HepG2 (cell line): ENCODE data around the gene ADAMTSL4. TPM values are rescaled to one million over a fixed set of nuclear protein-coding genes. Genes with fewer than 3 reads are reported as not detected.
A peak's percentile ranks its signal among the peaks of the same experiment; 100 is the strongest.

Source experiments
- AHR ChIP-seq: IDR thresholded peaks from 2 replicates; pipeline ENCODE4 v1.6.1; 2018; ENCODE audit warnings: missing genetic modification reagents, missing compliant biosample characterization
- ARID4A ChIP-seq: sonication (generic); formaldehyde crosslinking; IDR thresholded peaks from 2 replicates; pipeline ENCODE4 v1.5.0; 2020; ENCODE audit warnings: mild to moderate bottlenecking, missing genetic modification reagents, borderline replicate concordance
- CREB1 ChIP-seq, 2 experiments: fragments of 450-650 bp in 1 of 2; IDR thresholded peaks; 2 replicates each; pipeline ENCODE4 v1.6.1; 2016 to 2017; ENCODE audit warnings: control low read depth in 1 of 2, mild to moderate bottlenecking in 1 of 2, missing compliant biosample characterization in 1 of 2, missing genetic modification characterization in 1 of 2
- DNMT3B ChIP-seq: conservative IDR thresholded peaks from 2 replicates; pipeline ENCODE4 v1.6.1; 2016; ENCODE audit warnings: missing biosample characterization, control low read depth
- GATA4 ChIP-seq: sonication (generic); IDR thresholded peaks from 2 replicates; pipeline ENCODE4 v1.6.1; 2016; ENCODE audit warnings: antibody characterized with exemption, low read depth, borderline replicate concordance
- HDAC6 ChIP-seq: fragments of 200-600 bp; sonication (generic); IDR thresholded peaks from 2 replicates; pipeline ENCODE4 v1.7.0; 2017; ENCODE audit warnings: mild to moderate bottlenecking, antibody characterized with exemption, low read length, low read depth
- KAT8 ChIP-seq: IDR thresholded peaks from 2 replicates; pipeline ENCODE4 v1.6.1; 2016; ENCODE audit warnings: missing genetic modification reagents, missing compliant biosample characterization
- PCBP1 ChIP-seq: fragments of 200-400 bp; formaldehyde crosslinking; IDR thresholded peaks from 2 replicates; pipeline ENCODE4 v1.6.1; 2017; ENCODE audit warnings: mild to moderate bottlenecking, low read depth, low read length, borderline replicate concordance
- PRPF4 ChIP-seq: fragments of 200-400 bp; formaldehyde crosslinking; IDR thresholded peaks from 2 replicates; pipeline ENCODE4 v1.6.1; 2016; ENCODE audit warnings: low read length, low read depth; ENCODE audit not compliant: poor library complexity, severe bottlenecking
- SYNCRIP ChIP-seq: fragments of 200-400 bp; formaldehyde crosslinking; IDR thresholded peaks from 2 replicates; pipeline ENCODE4 v1.6.1; 2018; ENCODE audit warnings: mild to moderate bottlenecking, low read depth, low read length; ENCODE audit not compliant: insufficient read depth
- TFAP4 ChIP-seq: sonication (generic); IDR thresholded peaks from 2 replicates; pipeline ENCODE4 v1.6.1; 2016; ENCODE audit warnings: low read depth, borderline replicate concordance
- ZBTB14 ChIP-seq: sonication (generic); formaldehyde crosslinking; IDR thresholded peaks from 2 replicates; pipeline ENCODE4 v1.4.0; 2020; ENCODE audit warnings: missing genetic modification reagents
- ZBTB4 ChIP-seq: sonication (generic); formaldehyde crosslinking; IDR thresholded peaks from 2 replicates; pipeline ENCODE4 v1.4.0; 2020; ENCODE audit warnings: missing genetic modification reagents, mild to moderate bottlenecking, borderline replicate concordance
- ZGPAT ChIP-seq: IDR thresholded peaks from 2 replicates; pipeline ENCODE4 v1.6.1; 2016; ENCODE audit warnings: mild to moderate bottlenecking
- ZNF607 ChIP-seq: sonication (generic); formaldehyde crosslinking; IDR thresholded peaks from 2 replicates; pipeline ENCODE4 v1.5.1; 2020; ENCODE audit warnings: missing genetic modification reagents, mild to moderate bottlenecking, borderline replicate concordance
- ZNF816 ChIP-seq: sonication (generic); formaldehyde crosslinking; IDR thresholded peaks from 2 replicates; pipeline ENCODE4 v1.8.0; 2022; ENCODE audit warnings: missing genetic modification reagents, mild to moderate bottlenecking, borderline replicate concordance
- ZNF850 ChIP-seq: sonication (generic); formaldehyde crosslinking; conservative IDR thresholded peaks from 2 replicates; pipeline ENCODE4 v1.9.0; 2021; ENCODE audit warnings: mild to moderate bottlenecking, missing genetic modification reagents
- polyA plus RNA-seq, 8 experiments: library from polyadenylated mRNA; depleted of rRNA in 3 of 8; stranded (reverse) in 7 of 8; unstranded in 1 of 8; fragments of >200 nt; fragmentation: Illumina TruSeq in 4 of 8; extraction: Trizol in 4 of 8; gene quantifications; 2 replicates each; pipeline versions ENCODE4 v1.2.1 to v1.2.3, GENCODE V29; 2011 to 2016; ENCODE audit warnings: low read depth in 4 of 8, missing spikeins in 1 of 8, mixed read lengths in 1 of 8; ENCODE audit not compliant: insufficient read depth in 1 of 8
- total RNA-seq, 5 experiments: library from RNA; depleted of rRNA; stranded (reverse); fragments of >200 nt; fragmentation: Illumina TruSeq; extraction: Trizol; gene quantifications; 2 replicates each; pipeline ENCODE4 v1.2.3, GENCODE V29; 2016; ENCODE audit warnings: low read depth in 1 of 5

The ADAMTSL4 gene
- total and polyA plus RNA-seq, 2 of the 13 experiments (the other 11 are each of a cell fraction or from before 2014, with no cell fraction given): 3.9 to 16.4 TPM

DNA sequence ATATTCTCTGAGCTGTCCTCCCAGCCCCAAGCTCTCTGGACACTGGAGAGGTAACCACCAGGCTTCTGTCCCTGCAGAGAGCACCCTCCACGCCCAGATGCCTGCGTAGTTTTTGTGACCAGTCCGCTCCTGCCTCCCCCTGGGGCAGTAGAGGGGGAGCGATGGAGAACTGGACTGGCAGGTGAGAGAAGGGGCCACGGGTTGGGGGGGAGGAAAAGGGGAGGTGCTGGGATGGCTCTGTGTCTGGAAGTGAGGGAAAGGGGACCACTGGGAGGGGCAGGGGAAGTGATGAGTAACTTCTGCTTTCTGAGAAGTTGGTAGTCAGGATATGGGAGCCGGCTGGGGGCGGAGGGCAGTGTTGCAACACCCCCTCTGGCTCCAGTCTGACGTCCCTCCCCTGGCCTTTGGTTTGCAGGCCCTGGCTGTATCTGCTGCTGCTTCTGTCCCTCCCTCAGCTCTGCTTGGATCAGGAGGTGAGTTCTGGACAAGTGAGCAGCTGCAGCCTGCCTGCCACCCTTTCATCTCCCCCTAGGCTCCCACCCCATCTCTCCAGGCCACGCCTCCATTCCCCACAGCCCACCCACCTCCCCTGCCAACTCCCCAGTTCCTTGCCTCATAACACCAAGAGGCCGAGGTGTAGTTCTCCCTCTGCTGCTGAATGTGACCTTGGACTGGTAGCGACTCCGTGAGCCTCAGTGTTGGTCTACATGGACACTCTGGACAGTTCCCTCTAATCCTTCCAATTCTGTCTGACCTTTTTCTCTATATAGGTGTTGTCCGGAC is 3.1 kb downstream of the ADAMTSL4 start (continued):
- TF ChIP-seq ZBTB14 (CRISPR knock-in tag) (no peak), HDAC6 (no peak), PCBP1 (no peak), ARID4A (peak; percentile 75; the same call in 1 of the 2 replicates), TFAP4 (peak; percentile 46; the same call in 1 of the 2 replicates), SYNCRIP (no peak), ZNF816 (peak; percentile 78; the same call in 1 of the 2 replicates), ZGPAT (peak; percentile 55; the same call in 1 of the 2 replicates), ZBTB4 (CRISPR knock-in tag) (no peak), KAT8 (CRISPR knock-in tag) (peak; percentile 67), GATA4 (no peak), PRPF4 (no peak), AHR (CRISPR knock-in tag) (no peak), CREB1 (IDR thresholded peaks at IDR 0.05) (no peak), CREB1 (CRISPR knock-in tag; IDR thresholded peaks at IDR 0.05) (no peak), ZNF850 (CRISPR knock-in tag) (no peak), ZNF607 (CRISPR knock-in tag) (no peak), DNMT3B (no peak)
